GM18526 (cell line): Measurements from ENCODE around the gene STK17B.
A peak's percentile ranks its signal among the peaks of the same experiment; 100 is the strongest.

Experiments
- POLR2A ChIP-seq: IDR thresholded peaks from 3 replicates; pipeline ENCODE4 v1.6.1; 2011; ENCODE audit not compliant: insufficient read length; ENCODE audit errors: extremely low read depth

STK17B gene

DNA sequence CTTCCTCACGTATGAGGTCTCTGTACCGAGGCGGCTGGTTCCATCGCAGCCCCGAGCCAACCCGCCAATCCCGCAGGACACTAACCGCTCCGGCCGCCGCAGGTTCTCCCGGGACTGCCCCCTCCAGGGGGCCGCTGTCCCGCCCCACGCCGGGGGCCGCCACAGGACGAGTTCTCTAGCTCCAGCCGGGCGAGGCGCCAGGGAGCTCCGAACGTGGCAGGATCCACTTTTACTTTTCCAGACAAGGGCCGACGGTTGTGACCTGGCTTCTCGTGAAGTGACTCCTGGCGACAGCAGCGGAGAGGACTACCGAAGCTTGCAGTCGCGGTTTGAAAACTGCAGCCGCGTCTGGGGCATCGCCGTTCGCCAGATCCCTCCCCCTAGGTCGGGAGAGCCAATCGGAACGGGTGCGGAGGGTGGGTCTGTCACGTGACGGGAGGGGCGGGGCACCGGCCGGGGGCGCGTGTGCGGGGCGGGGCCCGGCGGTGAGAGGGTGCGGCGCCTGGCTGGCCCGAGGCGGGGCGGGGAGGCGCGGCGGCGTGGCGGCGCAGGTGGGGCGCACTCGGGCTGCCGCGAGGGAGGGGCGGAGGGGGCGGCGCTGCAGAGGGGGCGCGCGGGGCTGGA, at the start of gene STK17B:
Gene STK17B (minus strand): TSS at position 331 of the 624 bp plus-strand sequence. CDS start 8,195 bp downstream, outside the sequence.
- TF ChIP-seq POLR2A: peak; percentile 99

DNA sequence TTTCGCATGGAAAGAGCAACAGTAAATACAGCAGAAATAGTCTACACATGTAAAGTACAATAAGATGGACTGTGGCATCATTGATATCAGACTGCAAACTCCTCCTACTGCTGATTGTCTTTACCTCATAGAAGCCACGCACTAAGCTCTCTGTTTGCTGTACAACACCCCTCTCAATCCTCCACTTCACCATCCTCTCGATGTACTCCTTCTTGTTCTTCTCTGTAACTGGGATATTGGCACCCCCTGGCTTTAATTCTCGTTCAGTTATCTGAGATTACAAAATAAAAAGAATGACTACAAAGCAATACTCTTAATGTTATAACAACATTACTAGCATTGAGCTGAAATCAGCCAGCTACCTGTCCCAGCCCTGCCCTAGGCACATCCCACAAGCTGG, 49.3 kb upstream of the STK17B start:
- no peak for TF ChIP-seq POLR2A

DNA sequence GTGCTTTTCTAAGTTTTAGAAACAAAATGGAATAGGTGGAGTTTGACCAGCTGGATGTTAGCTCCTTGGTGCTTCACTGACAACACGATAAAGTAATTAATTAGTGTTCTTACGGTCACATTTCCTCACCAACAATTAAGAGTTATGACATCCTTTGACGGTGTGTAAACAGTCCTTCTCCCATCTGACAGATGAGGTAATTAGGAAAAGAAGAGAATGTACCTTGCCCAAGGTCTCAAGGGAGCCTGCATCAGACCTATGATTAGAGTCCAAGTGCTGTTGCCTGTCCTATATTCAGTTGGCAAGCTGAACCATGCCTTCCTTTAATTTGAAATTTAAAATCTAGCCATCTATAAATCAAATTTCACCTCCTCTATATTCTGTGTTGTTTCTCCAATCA, 48.3 kb upstream of the STK17B start:
- no peak for TF ChIP-seq POLR2A

DNA sequence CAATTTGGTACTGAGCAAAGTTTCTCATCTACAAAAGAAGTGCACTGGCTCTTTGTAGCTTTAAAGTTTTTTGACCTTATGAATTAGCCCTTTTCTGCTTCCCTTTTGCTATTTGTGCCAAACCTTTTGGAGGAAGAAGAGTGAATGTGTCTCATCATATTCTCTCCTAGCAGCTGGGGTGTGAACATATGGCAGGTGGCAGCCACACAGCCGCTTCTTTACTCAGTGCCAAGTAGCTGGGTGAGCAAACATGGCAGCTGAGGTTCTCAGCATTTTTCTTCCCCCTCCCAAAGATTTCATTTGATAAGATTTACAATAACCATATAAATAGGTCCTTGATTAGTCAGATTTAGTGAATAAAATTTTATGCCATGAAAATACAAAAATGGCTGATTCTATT, 46.7 kb upstream of the STK17B start:
- TF ChIP-seq POLR2A: no peak

DNA sequence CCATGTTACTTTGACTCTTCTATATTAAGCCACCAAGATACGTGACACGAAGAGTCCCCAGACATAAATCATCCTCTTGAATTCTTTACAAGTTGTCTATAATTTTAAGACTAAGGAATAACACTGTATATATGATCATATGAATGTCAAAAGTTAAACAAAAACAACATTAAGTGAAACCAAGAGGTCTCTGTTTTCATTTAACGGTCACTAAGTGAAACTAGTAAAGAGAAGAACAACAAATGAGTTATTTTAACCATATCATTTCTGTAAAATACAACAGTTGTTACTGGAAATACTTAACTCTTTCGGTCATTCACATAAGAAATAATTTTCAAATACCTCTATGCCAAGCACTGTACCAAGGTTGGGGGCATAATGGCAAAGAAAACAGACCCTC, 45.7 kb upstream of the STK17B start:
- TF ChIP-seq POLR2A: no peak

DNA sequence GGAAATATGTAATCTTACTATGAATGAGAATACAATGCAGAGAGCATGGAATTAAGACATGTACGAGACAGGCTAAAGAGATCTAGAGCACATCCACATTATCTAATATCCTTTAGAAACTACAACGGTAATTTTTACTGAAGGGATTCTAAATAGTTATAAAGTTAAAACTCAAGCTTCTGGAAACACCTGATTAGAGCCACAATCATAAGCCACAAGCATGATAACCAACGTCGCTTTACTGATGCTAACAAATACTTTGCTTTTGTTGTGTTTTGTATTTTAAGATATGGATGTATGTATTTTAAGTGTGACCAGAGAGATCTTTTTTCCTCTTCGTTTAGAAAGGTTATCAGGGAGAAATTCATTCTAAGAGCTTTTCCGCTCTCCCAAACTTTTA, 44.0 kb upstream of the STK17B start:
- no peak for TF ChIP-seq POLR2A

DNA sequence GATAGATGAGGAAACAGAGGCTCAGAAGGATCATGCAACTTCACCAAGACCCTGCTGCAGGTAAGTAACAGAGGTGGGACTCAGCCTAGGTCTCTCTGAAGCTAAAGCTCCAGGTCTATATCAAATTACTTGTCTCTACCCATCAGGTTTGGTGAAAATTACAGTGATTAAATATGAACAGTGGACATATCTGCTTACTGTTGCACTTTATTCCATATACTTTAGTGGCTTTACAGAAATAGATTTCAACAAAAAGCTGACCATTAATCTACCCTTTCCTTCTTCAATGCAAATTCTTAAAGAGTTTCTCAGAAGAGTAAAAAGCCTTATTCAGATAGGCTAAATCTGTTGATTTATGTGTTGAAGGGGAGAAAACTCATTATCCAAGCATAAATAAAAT, 42.8 kb upstream of the STK17B start:
- TF ChIP-seq POLR2A: no peak

DNA sequence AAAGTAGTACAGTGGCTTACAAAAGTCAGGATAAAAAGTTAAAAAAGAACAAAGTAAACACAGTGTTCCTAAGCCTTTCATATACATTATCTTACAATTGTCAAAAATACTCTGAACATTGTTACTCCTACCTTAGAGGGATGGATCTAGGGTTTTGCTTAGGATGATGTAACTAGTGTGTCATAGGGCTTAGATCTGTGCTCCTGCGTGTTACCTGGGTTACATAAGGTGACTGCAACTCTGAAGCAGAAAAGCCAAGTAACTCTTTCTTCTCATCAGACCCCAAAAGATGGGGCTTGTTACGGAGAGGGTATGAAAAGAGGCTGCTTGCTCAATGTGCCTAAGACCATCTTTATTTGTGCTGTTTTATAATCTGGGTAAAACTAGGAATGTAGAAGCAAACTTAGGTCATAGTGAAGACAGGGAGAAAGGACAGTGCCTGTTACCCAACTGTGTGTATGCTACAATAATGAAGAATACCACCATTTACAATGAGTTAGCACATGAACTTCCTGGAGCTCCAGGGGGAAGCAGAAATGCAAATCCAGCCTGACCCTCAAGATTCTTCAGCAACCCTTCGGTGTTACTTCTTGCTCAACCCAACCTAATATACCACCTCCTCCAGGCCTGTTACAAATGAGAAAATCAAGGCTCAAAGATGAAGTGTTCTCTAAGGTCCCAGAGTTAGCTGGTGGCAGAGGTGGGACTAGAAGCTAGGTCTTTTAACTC, 42.0 kb upstream of the STK17B start:
- no peak for TF ChIP-seq POLR2A

DNA sequence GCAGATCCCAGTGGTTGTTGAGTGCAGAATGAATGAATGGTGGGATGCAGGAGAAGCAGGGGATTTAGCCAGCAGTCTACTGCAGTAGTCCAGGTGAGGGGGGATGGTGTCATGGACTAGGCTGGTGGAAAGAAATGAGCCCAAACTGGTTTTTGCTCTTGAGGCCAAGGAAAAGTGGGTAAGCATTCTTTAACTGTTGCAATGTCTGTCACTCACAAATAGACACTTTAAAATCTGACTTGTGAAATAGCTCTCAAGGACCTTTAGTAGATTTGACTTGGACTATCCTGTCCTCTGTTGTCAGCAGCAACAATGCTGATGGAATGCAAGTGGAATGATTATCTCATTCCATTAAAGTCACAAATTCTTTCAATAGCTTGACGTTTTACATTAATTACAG, 37.5 kb upstream of the STK17B start:
- no peak for TF ChIP-seq POLR2A

DNA sequence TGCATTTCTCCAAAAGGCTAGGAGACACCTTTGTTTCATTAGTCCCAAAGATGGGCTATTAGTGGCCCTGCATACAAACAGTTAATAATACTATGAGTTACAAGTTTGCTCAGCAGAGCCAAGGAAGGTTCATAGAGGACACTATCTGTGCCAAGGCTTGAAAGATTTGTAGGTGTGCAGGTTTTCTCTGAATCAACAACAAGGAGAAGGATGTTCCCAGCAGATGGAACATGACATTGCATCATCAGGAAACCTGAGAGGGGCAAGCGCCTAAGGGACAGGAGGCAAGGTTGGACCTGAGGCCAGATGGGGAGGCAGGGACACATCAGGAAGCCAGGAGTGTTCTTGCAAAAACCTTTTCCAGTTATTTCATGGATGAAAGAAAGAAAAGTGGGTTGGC, 35.4 kb upstream of the STK17B start:
- no peak for TF ChIP-seq POLR2A

DNA sequence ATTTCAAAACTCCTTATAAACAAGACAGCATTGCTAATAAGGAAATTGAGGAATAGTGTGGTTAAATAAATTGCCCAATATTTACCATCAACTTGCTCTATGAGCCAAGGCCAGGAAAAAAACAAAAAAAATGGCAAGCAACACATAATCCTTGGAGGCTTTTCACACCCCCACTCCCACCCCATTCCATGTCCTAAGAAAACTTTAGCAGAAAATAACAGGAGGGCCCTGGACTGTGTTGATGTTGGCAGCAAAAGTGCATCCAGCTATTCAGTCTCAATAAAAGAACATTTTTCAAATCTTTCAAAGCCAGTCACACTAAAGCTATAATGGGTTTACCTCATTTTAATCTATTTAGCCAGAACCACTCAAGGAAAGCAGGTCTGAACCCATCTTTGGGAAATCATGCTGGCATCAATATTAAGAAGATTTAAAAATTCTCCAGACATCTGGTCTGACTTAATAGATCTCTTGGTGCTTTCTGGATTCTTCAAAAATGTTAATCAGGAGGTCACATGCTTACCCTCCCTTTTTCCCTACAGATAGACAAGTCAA, 34.6 kb upstream of the STK17B start:
- no peak for TF ChIP-seq POLR2A

DNA sequence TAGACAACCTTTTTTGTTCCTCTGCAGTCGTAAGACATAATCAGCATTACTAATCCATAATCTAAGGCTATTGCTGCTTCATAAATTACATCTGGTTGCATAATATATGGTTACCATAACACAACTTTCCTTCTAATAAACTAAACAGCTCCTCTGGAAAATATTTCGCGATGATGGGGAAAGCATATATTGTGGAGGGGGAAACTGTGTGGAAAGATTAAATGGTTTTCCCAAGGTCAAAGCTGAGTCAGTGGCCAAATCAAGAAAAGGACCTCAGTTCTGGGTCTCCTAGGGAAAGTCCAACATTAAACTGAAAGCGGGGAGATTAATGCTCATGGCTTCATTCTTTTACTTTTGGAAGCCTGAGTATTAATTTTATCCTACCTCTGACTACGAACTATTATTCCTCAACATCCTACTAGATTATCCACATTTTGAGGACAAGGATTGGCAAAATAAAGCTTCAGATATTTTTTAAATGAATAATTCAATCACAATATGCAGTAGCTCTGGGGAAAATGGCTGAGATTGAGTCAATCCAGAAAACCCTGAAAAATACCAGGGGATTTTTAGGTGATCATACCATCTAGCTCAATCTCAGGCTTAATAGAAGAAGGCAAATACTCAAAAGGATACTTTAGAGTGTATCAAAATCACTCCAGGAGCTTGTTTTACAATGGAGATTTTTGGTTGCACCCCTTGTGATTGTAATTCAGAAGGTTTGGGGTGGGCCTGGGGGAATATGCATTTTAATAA, 33.8 kb upstream of the STK17B start:
- TF ChIP-seq POLR2A: no peak

DNA sequence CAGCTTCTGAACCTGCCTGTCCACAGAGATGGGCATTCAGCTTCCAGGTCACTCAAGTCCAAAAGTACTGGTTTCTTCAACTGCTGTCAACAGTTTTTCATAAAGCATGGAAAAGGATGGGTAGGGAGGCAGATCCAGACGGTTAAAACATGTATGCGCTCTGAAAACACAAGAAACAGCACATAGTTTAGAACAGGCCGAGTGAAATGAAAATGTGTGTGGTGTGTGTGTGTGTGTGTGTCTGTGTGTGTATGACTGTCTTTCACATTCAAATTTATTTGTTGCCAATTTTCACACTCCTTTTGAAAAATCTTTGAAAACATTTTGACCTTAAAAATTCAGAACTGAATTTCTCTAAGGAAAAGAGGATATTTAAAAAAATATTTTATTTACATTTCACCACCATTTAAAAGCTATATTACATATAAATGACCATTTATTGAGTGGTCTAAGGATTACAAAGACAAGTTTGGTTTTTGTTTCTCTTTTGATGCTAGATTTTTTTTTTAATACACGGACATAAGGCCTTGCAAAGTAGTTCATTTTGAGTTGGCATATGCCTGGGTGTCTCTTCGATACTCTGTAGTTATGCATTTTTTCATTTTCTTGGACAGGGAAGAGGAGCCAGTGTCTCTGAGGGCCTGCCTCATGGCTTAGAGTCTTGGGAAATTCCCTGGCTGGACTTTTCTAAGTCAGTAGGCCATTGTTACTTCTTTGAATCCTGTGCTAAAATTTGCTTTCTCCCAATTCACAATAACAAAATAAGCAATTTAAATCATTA, 30.0 kb upstream of the STK17B start:
- no peak for TF ChIP-seq POLR2A

DNA sequence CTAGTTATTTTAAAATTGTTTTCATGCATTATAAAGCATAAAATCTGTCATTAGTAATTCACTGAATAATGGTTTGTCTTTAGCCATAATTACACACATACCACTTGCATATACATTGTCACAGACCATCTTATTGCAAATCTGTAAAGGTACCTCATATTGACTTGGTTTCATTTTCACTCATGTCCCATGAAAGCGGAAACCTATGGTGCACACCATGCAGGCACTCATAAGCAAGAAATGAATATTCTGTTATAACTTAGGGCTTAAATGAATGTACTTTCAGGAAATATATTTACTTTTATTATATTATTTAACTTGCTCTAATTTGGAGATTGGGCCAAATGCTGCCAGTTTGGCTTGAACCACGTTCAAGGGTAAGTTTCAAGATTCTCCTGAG, 29.2 kb upstream of the STK17B start:
- no peak for TF ChIP-seq POLR2A

DNA sequence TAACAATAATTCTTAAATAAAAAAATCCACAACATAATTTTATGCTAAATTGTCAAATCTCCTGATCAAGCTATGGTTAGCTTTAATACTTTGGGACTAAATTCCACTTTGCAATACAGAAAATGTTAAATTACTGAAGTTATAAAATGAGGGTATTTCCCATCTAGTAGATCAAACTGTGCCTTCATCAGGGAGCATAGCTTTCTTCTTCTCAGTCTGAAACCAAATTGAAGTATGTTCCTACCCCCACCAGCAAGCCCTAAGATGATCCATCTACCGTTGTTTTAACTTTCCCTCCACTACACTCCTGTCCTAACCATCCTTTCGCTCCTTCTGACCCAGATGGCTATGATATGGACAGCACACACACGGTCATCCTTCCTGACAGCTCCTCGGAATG, 24.4 kb upstream of the STK17B start:
- TF ChIP-seq POLR2A: no peak
